Mesendoderm (in vitro differentiated cells): ENCODE measurements around the gene SMO.
A peak's percentile ranks its signal among the peaks of the same experiment; 100 is the strongest.
"Not testable (repeated sequence)": the region's sequence is repeated elsewhere in the genome, so short reads cannot be mapped to it uniquely, and the experiment has no call there.

ENCODE experiments used
- DNase-seq: peaks from one replicate; pipeline ENCODE4 v3.0.0; 2013
- H2AK5ac ChIP-seq: 2 replicates; pipeline ENCODE4 v1.6.1; 2013; ENCODE audit warnings: low read length, inconsistent platforms
- H2BK120ac ChIP-seq: 2 replicates; pipeline ENCODE4 v1.6.1; 2013; ENCODE audit warnings: low read depth, mild to moderate bottlenecking, low read length, moderate library complexity, mixed read lengths
- H2BK15ac ChIP-seq: replicated peaks from 2 replicates; pipeline ENCODE4 v1.6.1; 2013; ENCODE audit warnings: low read depth, mild to moderate bottlenecking, moderate library complexity
- H2BK5ac ChIP-seq: 2 replicates; pipeline ENCODE4 v1.6.1; 2013; ENCODE audit warnings: low read length, inconsistent platforms
- H3K18ac ChIP-seq: 2 replicates; pipeline ENCODE4 v1.6.1; 2013; ENCODE audit warnings: mild to moderate bottlenecking, low read length, mixed read lengths
- H3K23ac ChIP-seq: one replicate; pipeline ENCODE4 v1.6.1; 2013; ENCODE audit warnings: low read length
- H3K27ac ChIP-seq: 2 replicates; pipeline ENCODE4 v1.5.1; 2013; ENCODE audit warnings: low read depth, mild to moderate bottlenecking, inconsistent platforms, low read length, moderate library complexity
- H3K27me3 ChIP-seq: 2 replicates; pipeline ENCODE4 v1.6.1; 2013; ENCODE audit warnings: low read length, control low read depth, mild to moderate bottlenecking, inconsistent platforms; ENCODE audit not compliant: insufficient read depth, poor library complexity
- H3K36me3 ChIP-seq: 2 replicates; pipeline ENCODE4 v1.6.1; 2013; ENCODE audit warnings: low read length, inconsistent platforms; ENCODE audit not compliant: control insufficient read depth, insufficient read depth
- H3K4ac ChIP-seq: one replicate; pipeline ENCODE4 v1.6.1; 2013; ENCODE audit warnings: low read depth, mild to moderate bottlenecking, low read length, moderate library complexity
- H3K4me1 ChIP-seq: 2 replicates; pipeline ENCODE4 v1.6.1; 2013; ENCODE audit warnings: low read depth, low read length, inconsistent platforms; ENCODE audit not compliant: control insufficient read depth
- H3K4me2 ChIP-seq: 2 replicates; pipeline ENCODE4 v1.6.1; 2013; ENCODE audit warnings: low read length
- H3K4me3 ChIP-seq: 2 replicates; pipeline ENCODE4 v1.5.1; 2013; ENCODE audit warnings: mild to moderate bottlenecking, low read length
- H3K56ac ChIP-seq: one replicate; pipeline ENCODE4 v1.6.1; 2013; ENCODE audit warnings: low read length
- H3K79me1 ChIP-seq: 2 replicates; pipeline ENCODE4 v1.6.1; 2013; ENCODE audit warnings: low read length, inconsistent platforms
- H3K79me2 ChIP-seq: 2 replicates; pipeline ENCODE4 v1.6.1; 2013; ENCODE audit warnings: mild to moderate bottlenecking, low read length; ENCODE audit not compliant: control insufficient read depth, insufficient read depth
- H3K9ac ChIP-seq: 2 replicates; pipeline ENCODE4 v1.6.1; 2013; ENCODE audit warnings: low read length, inconsistent platforms
- H4K5ac ChIP-seq: one replicate; pipeline ENCODE4 v1.6.1; 2013; ENCODE audit warnings: low read length
- H4K8ac ChIP-seq: one replicate; pipeline ENCODE4 v1.6.1; 2013; ENCODE audit warnings: low read depth, mild to moderate bottlenecking, control low read depth, low read length, moderate library complexity
- WGBS: extraction: QIAGEN DNeasy Blood & Tissue Kit; methylation state at CpG from one replicate; pipeline ENCODE4 v1.1.7; 2013; ENCODE audit warnings: low lambda C conversion rate, missing lambda C conversion rate; ENCODE audit not compliant: insufficient coverage; ENCODE audit errors: extremely low coverage; 5-methylcytosine and 5-hydroxymethylcytosine counted together

Gene SMO

GRCh38 chr7:129219166-129219565 lies 30.7 kb downstream of the SMO start:
- not testable (repeated sequence) for DNase-seq, H3K4ac ChIP-seq

GRCh38 chr7:129222064-129222463 lies 33.6 kb downstream of the SMO start:
- H2BK120ac ChIP-seq = no peak overlapping the region
- H4K5ac ChIP-seq = no peak overlapping the region
- no peak overlapping the region for H3K4me3 ChIP-seq
- DNase-seq = no peak
- no peak overlapping the region for H3K9ac ChIP-seq
- no peaks in the 10 kb centered on the region for H3K79me2 ChIP-seq
- H2BK5ac ChIP-seq = no peak overlapping the region
- no peaks in the 10 kb centered on the region for H3K36me3 ChIP-seq
- H3K4me2 ChIP-seq = no peak overlapping the region
- H3K56ac ChIP-seq = no peak overlapping the region
- no peak overlapping the region for H3K18ac ChIP-seq
- no CpG with 5 or more reads among the region's 4 CpGs for WGBS
- no peak overlapping the region for H3K23ac ChIP-seq
- H3K27me3 ChIP-seq = no peaks in the 10 kb centered on the region
- H2BK15ac ChIP-seq = no peak overlapping the region
- H3K4ac ChIP-seq = no peak overlapping the region
- no peaks in the 10 kb centered on the region for H3K79me1 ChIP-seq
- H4K8ac ChIP-seq = no peak overlapping the region
- H3K27ac ChIP-seq = no peak overlapping the region
- peaks cover 2% of the 10 kb centered on the region for H3K4me1 ChIP-seq
- no peak overlapping the region for H2AK5ac ChIP-seq

More at GRCh38 chr7:129219166-129219565, 30.7 kb downstream of the SMO start:
- H3K36me3 ChIP-seq, H2BK120ac ChIP-seq, H3K27ac ChIP-seq, H3K79me1 ChIP-seq, H3K79me2 ChIP-seq, H2BK5ac ChIP-seq, H4K8ac ChIP-seq, H4K5ac ChIP-seq, H3K18ac ChIP-seq, H2BK15ac ChIP-seq, H3K27me3 ChIP-seq, H3K56ac ChIP-seq, H3K4me3 ChIP-seq, H3K9ac ChIP-seq, H3K4me1 ChIP-seq, H2AK5ac ChIP-seq, H3K4me2 ChIP-seq, H3K23ac ChIP-seq: not testable (repeated sequence)
- WGBS = no CpG with 5 or more reads among the region's 4 CpGs

GRCh38 chr7:129224251-129225205 lies 36.1 kb downstream of the SMO start, which contains the start of gene AHCYL2:
AHCYL2 (plus strand) TSS chr7:129225030.
- DNase-seq = peak; percentile 99
- Histone ChIP-seq H2AK5ac (no peak within 1 kb of the TSS), H3K4ac (no peak within 1 kb of the TSS), H3K27ac (peak within 1 kb of the TSS; percentile 82), H3K36me3 (no peaks in the 10 kb centered on the region), H2BK5ac (no peak within 1 kb of the TSS), H3K23ac (peak within 1 kb of the TSS; percentile 83), H3K4me2 (peak within 1 kb of the TSS; percentile 88), H3K56ac (peak within 1 kb of the TSS; percentile 92), H3K18ac (peak within 1 kb of the TSS; percentile 61), H3K79me2 (peaks cover 2% of the 10 kb centered on the region), H4K8ac (no peak within 1 kb of the TSS), H2BK15ac (no peak within 1 kb of the TSS), H3K9ac (peak within 1 kb of the TSS; percentile 77), H4K5ac (no peak within 1 kb of the TSS), H3K4me1 (peaks cover 2% of the 10 kb centered on the region), H3K79me1 (peaks cover 3% of the 10 kb centered on the region), H3K27me3 (no peaks in the 10 kb centered on the region), H2BK120ac (no peak within 1 kb of the TSS), H3K4me3 (peak within 1 kb of the TSS; percentile 87)
- WGBS = no CpG with 5 or more reads among the region's 63 CpGs

GRCh38 chr7:129225206-129225930 lies 36.9 kb downstream of the SMO start:
- H4K5ac ChIP-seq = no peak overlapping the region
- peak overlapping the region; percentile 39 for H3K27ac ChIP-seq
- WGBS = no CpG with 5 or more reads among the region's 60 CpGs
- no peak overlapping the region for H3K4ac ChIP-seq
- no peak overlapping the region for H4K8ac ChIP-seq
- no peak overlapping the region for H2BK120ac ChIP-seq
- peaks cover 2% of the 10 kb centered on the region for H3K4me1 ChIP-seq
- no peak overlapping the region for H2AK5ac ChIP-seq
- H3K36me3 ChIP-seq = no peaks in the 10 kb centered on the region
- H3K27me3 ChIP-seq = no peaks in the 10 kb centered on the region
- H3K56ac ChIP-seq = peak overlapping the region; percentile 92
- H3K4me3 ChIP-seq = peak overlapping the region; percentile 87
- peak overlapping the region; percentile 88 for H3K4me2 ChIP-seq
- H3K9ac ChIP-seq = peak overlapping the region; percentile 77
- no peak overlapping the region for H3K18ac ChIP-seq
- peak; percentile 76 for DNase-seq
- no peak overlapping the region for H2BK5ac ChIP-seq
- H2BK15ac ChIP-seq = no peak overlapping the region
- H3K23ac ChIP-seq = peak overlapping the region; percentile 83
- peaks cover 2% of the 10 kb centered on the region for H3K79me2 ChIP-seq
- H3K79me1 ChIP-seq = peaks cover 3% of the 10 kb centered on the region

- Histone ChIP-seq H3K23ac (no peak overlapping the region), H3K4me3 (peak overlapping the region; percentile 87), H3K56ac (peak overlapping the region; percentile 92), H3K18ac (no peak overlapping the region), H2BK15ac (no peak overlapping the region), H3K4me2 (peak overlapping the region; percentile 88), H3K4ac (no peak overlapping the region), H3K79me1 (peaks cover 3% of the 10 kb centered on the region), H3K36me3 (no peaks in the 10 kb centered on the region), H2BK5ac (no peak overlapping the region), H2AK5ac (no peak overlapping the region), H4K8ac (no peak overlapping the region), H3K27me3 (no peaks in the 10 kb centered on the region), H3K4me1 (peaks cover 2% of the 10 kb centered on the region), H4K5ac (no peak overlapping the region), H3K27ac (no peak overlapping the region), H3K79me2 (peaks cover 2% of the 10 kb centered on the region), H3K9ac (peak overlapping the region; percentile 77), H2BK120ac (no peak overlapping the region)
- WGBS = no CpG with 5 or more reads among the region's 11 CpGs
- DNase-seq = no peak
These were observed 37.6 kb downstream of the SMO start for GRCh38 chr7:129225931-129226572.
